Stimulated activated CD4-positive, alpha-beta T cell treated with anti-CD3 and anti-CD28 coated beads, Interleukin-4, amount 100 ng/mL, for 48 hours (primary cell): ENCODE data around the gene TERC.

Source experiments
- DNase-seq, 2 donors: peaks; one replicate each; pipeline ENCODE4 v3.0.0-alpha.2; 2020; ENCODE audit warnings: low read depth in 2 of 2

Gene TERC

DNA sequence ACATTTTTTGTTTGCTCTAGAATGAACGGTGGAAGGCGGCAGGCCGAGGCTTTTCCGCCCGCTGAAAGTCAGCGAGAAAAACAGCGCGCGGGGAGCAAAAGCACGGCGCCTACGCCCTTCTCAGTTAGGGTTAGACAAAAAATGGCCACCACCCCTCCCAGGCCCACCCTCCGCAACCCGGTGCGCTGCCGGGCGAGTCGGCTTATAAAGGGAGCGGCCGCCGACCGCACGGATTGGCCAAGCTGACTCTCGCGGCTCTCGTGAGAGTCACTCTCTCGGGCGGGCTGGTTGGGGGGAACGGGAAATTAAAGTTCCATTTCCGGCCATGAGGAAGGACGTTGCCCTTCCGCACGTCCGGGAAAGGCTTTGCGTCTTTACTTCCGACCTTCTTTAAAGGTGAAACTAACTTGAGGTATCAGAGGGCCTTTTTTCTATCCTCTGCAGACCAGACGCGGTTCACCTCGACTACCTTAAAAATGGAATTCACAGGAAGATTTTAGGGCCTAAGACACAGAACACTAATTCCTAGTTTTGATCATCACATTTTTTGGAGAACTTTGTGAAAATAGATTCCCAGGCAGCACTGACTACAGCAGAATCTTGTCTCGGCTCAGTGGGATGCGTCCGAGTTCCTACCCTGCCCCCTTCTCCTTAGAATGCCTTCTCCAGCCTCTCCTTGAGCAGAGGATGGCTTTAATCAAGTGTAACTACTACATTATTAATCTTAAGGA, at the start of gene TERC:
Gene TERC (minus strand): TSS at position 179 of the 731 bp plus-strand sequence.
- peak; percentile 87 to 90 for DNase-seq

DNA sequence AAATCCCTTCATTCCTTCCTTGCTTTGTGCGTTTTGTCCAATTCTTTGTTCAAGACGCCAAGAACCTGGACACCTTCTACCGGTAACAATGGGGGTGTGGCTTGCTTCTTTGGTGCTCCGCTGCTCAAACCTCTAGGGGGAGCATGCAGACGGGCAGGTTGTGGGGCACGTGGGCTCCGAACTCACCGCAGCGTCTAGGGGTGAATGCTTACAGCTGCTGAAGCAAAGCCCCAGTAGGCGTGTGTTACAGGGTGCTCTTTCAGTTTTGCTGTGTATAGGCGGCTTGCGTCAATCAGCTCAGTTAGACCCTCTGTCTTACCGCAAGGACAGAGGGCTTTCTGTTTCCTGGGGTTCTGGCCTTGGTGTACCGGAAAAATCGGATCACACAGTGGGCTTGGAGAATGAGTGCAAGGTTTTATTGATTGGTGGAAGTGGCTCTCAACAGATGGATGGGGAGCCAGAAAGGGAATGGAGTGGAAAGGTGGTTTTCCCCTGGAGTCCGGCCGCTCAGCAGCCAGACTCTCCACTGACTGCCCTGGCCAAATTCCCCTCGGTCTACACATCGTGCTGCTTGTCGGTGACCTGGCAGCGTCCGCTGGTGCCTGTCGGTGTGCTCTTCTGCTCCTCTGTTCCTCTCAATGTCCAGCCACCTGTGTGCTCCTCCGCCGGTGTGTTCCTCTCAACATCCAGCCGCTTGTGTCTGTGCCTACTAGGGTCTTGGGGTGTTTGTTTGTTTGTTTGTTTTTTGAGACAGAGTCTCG, 49.1 kb upstream of the TERC start:
- DNase-seq = peak; percentile 60 to 65

DNA sequence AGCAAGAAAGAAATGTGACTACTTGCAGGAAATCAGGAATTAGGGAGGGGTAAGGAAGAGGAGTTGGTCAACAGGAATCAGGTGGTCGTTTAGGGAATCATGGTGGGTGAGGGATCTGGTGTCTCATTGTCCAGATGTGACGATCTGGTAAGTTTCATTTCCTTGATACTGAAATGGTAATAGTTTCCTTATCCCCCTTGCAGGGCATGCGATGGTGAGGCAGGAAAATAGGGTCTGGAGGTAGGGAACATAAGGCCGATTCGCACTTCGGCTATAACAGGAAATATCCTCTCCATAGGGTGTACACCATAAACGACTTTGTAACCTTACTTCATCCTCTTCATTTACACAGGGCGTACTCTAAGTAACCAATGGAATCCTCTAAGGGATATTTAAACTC, 48.4 kb upstream of the TERC start:
- no peak for DNase-seq

DNA sequence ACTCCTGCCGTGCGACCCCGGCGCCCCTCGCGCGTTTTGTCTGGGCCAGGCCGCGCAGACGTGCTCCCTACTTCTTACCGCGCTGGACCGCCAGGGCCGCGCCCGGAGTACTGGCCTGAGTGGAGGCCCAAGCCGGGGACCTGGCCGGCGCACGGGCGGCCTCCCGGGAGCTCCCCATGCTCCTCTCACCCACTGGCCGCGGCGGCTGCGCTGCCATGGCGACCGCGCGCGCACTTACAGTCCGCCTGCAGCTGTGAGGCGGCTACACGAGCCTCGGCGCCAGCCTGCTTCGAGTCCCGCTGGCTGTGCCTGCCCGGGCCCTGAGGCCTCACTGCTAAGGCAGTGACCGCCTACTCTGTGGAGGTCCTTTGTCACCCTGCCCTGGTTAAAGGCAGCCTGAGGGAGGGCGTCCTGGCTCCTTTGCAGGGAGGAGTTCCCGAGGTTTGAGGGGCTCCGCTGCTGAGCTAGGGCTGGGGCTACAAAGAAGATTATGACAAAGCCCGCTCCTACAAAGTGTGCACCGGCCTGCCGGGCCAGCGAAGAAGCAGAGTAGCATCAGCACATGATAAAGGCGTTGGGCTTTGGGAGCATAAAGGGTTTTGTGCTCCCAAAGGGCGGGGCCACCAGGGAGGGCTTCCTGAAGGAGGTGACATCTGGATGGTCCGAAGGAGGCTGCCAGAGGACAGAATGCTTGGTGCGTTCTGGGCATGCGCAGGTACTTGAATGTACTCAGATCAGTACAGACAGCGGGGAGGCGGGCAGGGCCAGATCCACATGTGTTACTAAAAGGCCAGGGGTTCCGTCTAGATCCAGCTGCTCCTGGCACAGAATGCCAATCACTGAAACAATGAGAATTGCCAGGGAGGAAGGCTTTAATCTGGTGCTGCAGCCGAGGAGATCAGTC, 47.7 kb upstream of the TERC start, which contains the start of the genes LRRC34 and LRRIQ4:
Gene LRRC34 (minus strand): TSS at position 573 of the 904 bp plus-strand sequence. CDS start 356 bp downstream, at position 217.
Gene LRRIQ4 (plus strand): TSS at position 539 of the 904 bp plus-strand sequence. CDS start 9,052 bp downstream, outside the sequence.
- DNase-seq = peak; percentile 63 to 70

DNA sequence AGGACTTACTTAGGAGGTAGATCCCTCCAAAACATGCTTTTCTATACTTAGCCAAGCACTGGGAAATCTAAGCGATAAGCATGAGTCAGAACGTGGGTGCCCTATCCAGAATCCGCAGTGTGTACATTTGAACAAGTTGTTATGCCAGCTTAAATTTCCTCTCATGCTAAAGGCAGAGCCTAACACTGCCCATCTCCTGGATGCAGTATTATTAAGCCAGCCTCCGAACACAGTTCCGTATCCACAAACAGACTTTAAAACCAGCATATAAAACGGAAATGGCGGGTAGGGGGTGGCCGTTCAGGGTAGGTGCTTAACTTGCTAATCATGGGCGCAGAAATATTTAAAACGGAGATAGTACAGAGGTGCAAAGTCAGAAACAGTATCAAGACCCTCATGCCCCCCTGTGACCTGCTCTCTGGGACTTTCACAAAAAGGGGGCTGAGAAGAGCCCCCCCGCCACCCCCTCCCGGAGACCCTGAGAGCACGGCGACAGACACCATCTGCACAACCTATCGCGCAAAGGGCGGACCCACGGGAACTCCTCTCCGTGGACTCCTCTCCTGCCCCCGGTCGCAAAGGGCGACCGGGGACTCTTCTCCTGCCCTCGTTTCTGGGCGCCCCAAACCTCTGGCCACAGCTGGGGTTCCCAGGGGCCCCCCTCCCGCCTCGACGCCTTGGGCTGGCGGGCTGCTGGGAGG, 46.9 kb upstream of the TERC start:
- DNase-seq = peak in 1 of 2 donors; percentile 3

DNA sequence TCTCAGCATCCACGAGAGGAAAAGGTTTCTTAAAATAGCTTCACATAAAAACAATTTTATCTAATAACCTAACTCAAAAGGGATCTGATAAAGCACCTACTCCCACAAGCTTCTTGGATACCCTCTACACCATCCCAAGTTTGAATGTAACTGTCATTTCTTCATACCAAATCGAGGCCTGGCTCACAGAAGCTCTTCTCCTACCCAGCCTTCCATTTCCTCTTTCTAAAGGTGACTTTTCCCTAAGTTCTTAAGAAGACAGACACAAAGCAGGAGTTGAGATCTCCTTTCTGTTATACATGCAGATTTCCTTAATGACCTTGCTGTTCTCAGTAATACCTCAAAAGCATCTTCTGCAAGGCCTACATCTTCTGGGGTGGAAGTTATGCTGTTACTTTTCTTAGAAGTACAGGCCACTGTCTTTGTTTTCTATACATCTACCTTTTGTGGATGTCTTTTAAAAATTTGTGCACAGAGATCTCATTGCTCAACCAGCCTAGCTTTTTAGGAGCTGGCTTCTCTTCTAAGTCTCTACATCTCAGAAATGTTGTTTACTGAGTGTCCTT, 44.5 kb upstream of the TERC start:
- DNase-seq = no peak

DNA sequence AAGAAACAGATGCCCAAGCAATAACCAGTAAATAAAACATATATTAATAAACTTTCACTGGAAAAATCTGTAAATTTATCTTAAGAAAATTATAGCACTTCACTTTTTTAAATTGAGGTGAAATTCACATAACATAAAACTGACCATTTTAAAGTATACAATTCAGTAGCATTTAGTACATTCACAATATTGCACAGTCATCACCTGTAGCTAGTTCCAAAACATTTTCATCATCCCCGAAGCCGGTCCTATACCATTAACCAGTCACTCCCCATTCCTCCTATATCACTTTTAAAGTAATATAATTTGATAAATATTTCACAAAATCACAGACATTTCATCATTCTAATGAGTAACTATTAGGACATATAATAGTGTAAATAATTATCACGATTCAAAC, 39.8 kb upstream of the TERC start:
- no peak for DNase-seq

DNA sequence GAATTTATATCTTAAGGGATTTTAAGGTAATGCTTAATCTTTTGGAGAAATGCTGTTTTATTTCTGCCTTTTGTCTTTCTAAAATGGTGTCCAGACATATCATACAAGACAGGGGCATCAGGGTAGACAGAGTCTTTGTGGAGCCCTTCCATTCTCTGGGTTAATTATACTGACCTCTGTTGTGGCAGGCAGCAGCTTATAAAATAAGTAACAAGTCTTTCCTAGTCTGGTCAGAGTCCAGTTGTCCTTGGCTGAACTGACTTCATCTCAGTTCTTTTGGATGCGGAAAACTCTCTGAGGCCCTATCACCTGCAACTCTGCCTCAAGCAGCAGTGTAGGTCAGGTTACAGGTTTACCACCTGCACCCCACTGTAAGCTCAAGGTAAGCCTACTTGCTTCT, 27.5 kb upstream of the TERC start:
- no peak for DNase-seq

DNA sequence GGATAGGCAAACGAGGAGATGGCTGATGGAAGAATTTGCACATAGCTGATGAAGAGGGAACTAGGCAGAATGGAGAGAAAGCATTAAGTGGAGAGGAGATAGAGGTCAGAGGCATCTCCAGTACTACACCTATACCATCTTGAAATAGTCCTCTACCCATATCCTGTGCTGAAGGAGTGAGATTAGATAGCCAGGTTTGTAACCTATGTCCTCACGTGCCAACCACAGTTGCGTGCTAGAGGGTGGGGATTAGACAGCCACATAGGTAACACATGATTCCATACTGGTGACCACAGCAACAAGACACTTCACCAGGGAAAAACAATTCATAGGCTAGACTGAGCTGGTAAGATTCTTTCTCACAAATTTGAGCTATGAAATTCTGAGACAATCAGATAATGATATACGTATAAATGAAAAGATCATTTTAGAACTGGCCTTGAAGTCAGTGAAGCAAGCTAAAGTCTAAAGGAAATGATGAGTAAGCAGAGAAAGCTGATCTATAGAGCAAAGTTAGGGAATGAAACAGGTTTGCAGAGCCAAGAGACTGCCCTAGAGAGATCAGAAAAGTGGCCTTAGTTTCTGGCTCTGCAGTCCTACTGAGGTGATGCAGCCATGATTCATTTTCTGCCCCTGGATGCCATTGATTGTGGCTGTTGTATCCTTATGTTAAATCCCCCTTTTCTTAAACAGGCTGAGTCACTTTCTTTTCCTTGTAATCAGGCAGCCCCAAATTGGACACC, 26.0 kb upstream of the TERC start:
- no peak for DNase-seq

DNA sequence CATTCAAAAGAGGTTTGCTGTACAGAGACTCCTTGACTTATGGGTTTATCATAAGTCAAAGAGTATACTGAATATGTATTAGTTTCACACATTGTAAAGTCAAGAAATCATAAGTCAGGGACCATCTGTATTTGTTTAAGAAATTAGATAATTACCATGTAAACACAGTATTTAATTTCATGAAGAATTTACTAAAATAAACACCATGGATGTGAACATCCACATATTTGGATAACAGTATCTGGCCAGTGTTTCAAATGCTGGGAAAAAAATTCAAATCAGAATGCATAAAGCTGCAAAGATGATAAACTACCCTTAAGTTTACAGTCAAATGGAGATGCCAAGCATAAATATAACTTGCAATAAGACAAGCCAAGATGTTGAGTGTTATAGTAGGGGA, 25.4 kb upstream of the TERC start:
- DNase-seq = no peak

DNA sequence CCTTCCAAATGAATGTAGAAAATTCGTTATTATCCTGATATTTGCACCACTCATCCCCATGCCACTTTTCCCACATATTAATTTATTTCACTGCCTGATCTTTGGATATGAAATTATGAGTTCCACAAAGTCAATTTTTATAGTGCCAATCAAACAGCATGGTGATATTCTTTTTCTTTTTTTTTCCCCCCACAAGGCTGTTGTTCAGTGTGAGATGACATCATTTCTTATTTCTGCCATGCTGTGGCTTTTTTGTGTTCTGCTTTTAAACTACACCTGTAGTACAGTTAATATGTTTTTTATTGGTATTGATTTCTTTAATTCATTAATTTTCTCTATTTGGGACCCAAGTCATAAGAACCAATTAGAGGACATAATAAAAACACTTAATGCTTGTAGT, 22.9 kb upstream of the TERC start:
- DNase-seq = no peak

DNA sequence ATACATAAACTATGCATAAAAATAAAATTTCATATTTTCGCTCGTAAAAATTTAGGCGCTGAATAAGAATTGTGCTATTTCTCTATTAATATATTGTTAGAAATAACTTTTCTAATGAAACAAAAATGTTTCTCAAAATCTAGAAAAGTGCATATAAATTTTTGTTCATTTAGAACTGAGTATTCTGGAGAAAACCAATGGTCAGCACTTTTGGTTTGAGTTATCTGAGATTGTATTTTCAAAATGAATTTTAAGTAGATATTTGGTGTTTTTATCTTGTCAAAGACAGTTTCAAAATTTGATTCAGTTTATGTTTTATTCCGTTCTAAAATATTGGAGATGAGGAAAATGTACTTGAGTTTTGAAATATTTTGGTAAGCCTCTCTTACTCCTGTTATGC, 22.3 kb upstream of the TERC start:
- no peak for DNase-seq

DNA sequence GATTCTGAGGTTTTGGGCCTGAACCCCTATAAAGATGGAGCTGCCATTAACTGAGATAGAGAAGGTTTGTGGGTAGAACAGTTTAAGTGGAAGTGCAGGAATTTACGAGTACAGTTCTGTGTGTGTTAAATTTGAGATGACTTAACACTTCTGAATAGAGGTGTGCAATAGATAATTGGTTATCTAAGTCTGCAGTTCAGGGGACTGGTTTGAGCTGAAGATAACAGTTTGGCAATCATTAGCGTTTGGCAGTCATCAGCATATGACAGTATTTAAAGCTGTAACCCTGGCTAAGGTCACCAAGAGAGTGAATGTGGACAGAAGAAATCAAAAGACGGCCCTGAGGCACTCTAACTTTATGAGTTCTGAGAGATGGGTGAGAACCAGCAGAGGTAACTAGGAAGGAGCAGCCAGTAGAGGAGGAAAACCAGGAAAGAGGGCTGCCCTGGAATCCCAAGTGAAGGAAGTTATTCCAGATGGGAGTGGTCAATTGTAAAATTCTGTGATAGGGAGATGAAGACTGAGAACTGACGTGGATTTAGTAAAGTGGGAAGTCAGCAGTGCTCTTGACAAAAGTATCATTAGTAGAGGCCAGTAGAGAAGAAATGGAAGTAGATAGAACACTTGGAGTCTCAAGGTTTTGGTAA, 16.5 kb upstream of the TERC start:
- DNase-seq = no peak

DNA sequence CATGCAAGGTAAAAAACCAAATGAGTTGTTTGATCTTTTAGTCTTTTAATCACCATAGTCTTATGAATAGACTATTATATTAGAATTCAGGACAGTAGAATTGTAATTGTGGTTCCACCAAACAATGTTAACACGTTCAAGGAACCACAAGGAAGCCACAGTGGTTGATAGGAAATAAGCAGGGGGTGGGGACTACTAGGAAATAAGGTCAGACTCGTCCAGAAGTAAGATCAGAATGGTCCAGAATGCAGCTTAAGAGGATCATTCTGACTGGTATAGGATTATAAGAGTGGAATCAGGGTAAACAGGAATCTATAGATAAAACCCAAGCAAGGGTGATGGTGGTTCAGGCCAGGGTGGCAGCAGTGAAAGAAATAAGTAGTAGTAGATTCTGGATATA, 15.9 kb upstream of the TERC start:
- DNase-seq = no peak

DNA sequence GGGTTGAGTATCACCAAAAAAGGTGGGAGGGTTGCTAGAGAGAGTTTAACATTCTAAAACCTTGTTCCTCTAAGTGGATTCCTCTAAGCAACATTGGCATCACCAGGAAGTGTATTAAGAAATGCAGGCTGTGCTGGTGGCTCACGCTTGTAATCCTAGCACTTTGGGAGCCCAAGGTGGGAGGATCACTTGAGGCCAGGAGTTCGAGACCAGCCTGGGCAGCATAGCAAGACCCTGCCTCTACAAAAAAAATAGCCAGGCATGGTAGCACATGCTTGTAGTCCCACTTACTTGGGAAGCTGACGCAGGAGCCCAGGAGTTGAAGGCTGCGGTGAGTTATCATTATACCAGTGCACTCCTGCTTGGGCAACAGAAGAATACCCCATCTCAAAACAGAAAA, 13.0 kb upstream of the TERC start:
- no peak for DNase-seq

DNA sequence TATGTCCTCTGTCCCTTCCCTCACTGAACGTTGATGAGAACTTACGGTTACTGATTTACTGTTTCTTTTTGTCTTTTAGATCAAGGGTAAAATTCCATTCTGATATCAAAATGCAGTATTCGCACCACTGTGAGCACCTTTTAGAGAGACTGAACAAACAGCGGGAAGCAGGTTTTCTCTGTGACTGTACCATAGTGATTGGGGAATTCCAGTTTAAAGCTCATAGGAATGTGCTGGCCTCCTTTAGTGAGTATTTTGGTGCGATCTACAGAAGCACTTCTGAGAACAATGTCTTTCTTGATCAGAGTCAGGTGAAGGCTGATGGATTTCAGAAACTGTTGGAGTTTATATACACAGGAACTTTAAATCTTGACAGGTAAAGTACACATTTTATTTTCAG, 9.3 kb upstream of the TERC start:
- DNase-seq = no peak

DNA sequence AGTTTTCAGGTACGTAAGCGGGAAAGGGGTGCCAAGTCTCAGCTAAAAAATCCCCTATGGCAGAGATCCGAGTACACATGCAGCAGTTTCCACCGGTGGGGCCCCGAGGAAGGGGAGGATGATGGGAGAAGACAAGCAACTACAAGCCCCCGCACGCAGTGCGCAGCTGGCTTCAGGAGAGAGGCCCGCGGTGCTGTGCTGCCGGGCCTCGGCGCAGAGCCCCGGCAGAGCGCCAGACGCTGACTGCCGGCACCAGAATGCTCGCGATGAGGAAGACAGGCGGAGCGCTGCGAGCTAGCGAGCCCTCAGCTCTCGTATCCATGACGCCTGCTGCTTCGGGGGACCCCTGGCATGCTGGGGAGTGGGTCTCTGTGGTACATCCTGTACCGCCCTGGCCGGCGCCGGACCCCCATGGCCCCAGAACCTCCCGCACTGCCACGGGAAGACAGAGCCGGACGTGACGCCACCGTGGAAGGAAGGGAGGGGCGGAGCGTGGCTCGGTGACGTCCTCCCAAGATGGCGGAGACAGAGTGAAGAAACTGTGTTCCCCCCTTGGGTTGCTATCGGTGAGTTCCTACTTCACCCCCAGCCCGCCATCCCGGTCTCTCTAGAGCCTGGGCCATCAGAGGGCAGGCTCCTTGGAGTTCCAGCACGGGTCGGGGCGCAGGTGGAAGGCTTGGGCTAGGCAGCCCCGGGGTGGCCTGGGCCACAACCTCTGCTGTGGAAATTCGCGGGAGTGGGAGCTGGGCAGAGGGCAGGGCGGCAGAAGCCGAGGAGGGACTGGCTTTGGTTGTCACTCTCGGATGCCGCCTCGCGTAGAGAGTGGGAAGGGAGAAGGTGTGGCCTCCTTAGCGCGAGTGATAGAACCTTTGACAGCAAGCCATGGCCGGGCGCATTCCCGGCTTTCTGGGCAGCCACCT, 8.3 kb upstream of the TERC start, which contains the start of gene MYNN:
Gene MYNN (plus strand): TSS at position 500 of the 920 bp plus-strand sequence. CDS start 900 bp downstream, outside the sequence.
- DNase-seq = peak; percentile 86

DNA sequence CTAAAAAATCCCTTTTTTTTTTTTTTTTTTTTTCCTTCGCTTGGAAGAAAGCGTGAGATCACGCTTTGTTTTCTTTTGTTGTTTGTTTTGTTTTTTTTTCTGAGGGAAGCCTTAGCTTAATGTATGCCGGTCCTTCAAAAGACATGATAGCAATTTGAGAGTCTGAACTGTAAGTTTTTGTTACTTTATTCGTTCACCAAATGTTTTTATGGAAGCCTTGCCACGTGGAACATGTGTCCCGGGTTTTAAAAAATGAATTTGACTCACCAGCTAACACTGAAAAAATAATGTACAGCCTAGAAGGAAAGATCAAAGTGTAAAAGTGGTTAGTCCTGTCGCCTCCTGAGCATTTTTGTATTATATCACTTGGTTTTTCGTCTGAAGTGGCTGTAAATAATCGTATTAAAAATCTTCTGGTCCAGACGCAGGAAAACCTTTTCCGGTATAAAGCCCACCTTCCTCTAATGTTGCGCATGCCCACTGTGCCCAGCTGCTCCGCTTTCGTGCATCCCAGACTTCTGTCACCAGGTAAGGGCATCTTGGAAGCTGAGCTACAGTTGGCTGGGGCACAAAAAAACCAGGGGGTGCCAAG, 7.5 kb upstream of the TERC start:
- no peak for DNase-seq
